HepG2 (cell line): ENCODE measurements around the gene ATG13. TPM values are rescaled to one million over a fixed set of nuclear protein-coding genes. Genes with fewer than 3 reads are reported as not detected.

Source experiments
- E2F1 ChIP-seq: sonication (generic); formaldehyde crosslinking; IDR thresholded peaks from 2 replicates; pipeline ENCODE4 v1.5.0; 2020; ENCODE audit warnings: missing genetic modification reagents
- ERF ChIP-seq: IDR thresholded peaks from 2 replicates; pipeline ENCODE4 v1.6.1; 2018; ENCODE audit warnings: missing biosample characterization, missing genetic modification reagents
- HCFC1 ChIP-seq: fragments of 150-350 bp; IDR thresholded peaks from 2 replicates; pipeline ENCODE4 v1.6.1; 2014; ENCODE audit warnings: low read depth, low read length
- JUN ChIP-seq: sonication (generic); formaldehyde crosslinking; IDR thresholded peaks from 2 replicates; pipeline ENCODE4 v1.4.0; 2020; ENCODE audit warnings: mild to moderate bottlenecking, missing genetic modification reagents
- JUND ChIP-seq: sonication (generic); formaldehyde crosslinking; IDR thresholded peaks from 2 replicates; pipeline ENCODE4 v1.8.0; 2022; ENCODE audit warnings: mild to moderate bottlenecking, missing genetic modification reagents
- NCOA5 ChIP-seq: sonication (generic); formaldehyde crosslinking; IDR thresholded peaks from 2 replicates; pipeline ENCODE4 v1.4.0; 2020; ENCODE audit warnings: missing genetic modification reagents
- NFE2L1 ChIP-seq: sonication (generic); formaldehyde crosslinking; IDR thresholded peaks from 2 replicates; pipeline ENCODE4 v1.4.0; 2020; ENCODE audit warnings: missing genetic modification reagents, mild to moderate bottlenecking, borderline replicate concordance
- RFX1 ChIP-seq: fragments of 450-650 bp; IDR thresholded peaks from 2 replicates; pipeline ENCODE4 v1.6.1; 2017
- SCMH1 ChIP-seq: sonication (generic); formaldehyde crosslinking; IDR thresholded peaks from 2 replicates; pipeline ENCODE4 v1.9.0; 2021; ENCODE audit warnings: missing genetic modification reagents, mild to moderate bottlenecking, borderline replicate concordance
- SIN3B ChIP-seq: fragments of 150-350 bp; IDR thresholded peaks from 2 replicates; pipeline ENCODE4 v1.6.1; 2014; ENCODE audit warnings: low read length
- TCF7 ChIP-seq: sonication (generic); IDR thresholded peaks from 2 replicates; pipeline ENCODE4 v1.6.1; 2016; ENCODE audit warnings: antibody characterized with exemption, low read depth
- ZHX1 ChIP-seq: sonication (generic); formaldehyde crosslinking; IDR thresholded peaks from 2 replicates; pipeline ENCODE4 v1.8.1; 2022; ENCODE audit warnings: low read depth, mild to moderate bottlenecking, missing genetic modification reagents
- ZNF143 ChIP-seq: sonication (generic); formaldehyde crosslinking; IDR thresholded peaks from 2 replicates; pipeline ENCODE4 v1.4.0; 2020; ENCODE audit warnings: missing genetic modification reagents
- ZNF230 ChIP-seq: sonication (generic); formaldehyde crosslinking; IDR thresholded peaks from 2 replicates; pipeline ENCODE4 v1.4.0; 2020; ENCODE audit warnings: mild to moderate bottlenecking, missing genetic modification reagents
- ZNF234 ChIP-seq: sonication (generic); formaldehyde crosslinking; conservative IDR thresholded peaks from 2 replicates; pipeline ENCODE4 v1.5.1; 2020; ENCODE audit warnings: mild to moderate bottlenecking, missing genetic modification reagents
- ZNF329 ChIP-seq: sonication (generic); formaldehyde crosslinking; IDR thresholded peaks from 2 replicates; pipeline ENCODE4 v1.9.0; 2021; ENCODE audit warnings: low read depth, mild to moderate bottlenecking, missing genetic modification reagents
- ZNF431 ChIP-seq: sonication (generic); formaldehyde crosslinking; IDR thresholded peaks from 2 replicates; pipeline ENCODE4 v1.9.0; 2022; ENCODE audit warnings: missing genetic modification reagents, low read depth, mild to moderate bottlenecking, borderline replicate concordance
- ZNF503 ChIP-seq: sonication (generic); formaldehyde crosslinking; IDR thresholded peaks from 2 replicates; pipeline ENCODE4 v1.4.0; 2020; ENCODE audit warnings: missing genetic modification reagents
- ZNF589 ChIP-seq: sonication (generic); formaldehyde crosslinking; conservative IDR thresholded peaks from 2 replicates; pipeline ENCODE4 v1.8.0; 2022; ENCODE audit warnings: mild to moderate bottlenecking, moderate library complexity, missing genetic modification reagents
- ZNF672 ChIP-seq: sonication (generic); formaldehyde crosslinking; IDR thresholded peaks from 2 replicates; pipeline ENCODE4 v1.8.1; 2022; ENCODE audit warnings: missing genetic modification reagents
- ZNF770 ChIP-seq: sonication (generic); formaldehyde crosslinking; IDR thresholded peaks from 2 replicates; pipeline ENCODE4 v1.5.0; 2020; ENCODE audit warnings: mild to moderate bottlenecking, missing genetic modification reagents
- ZNF777 ChIP-seq: sonication (generic); formaldehyde crosslinking; IDR thresholded peaks from 2 replicates; pipeline ENCODE4 v1.4.0; 2020; ENCODE audit warnings: missing genetic modification reagents
- polyA plus RNA-seq, 8 experiments: library from polyadenylated mRNA; depleted of rRNA in 3 of 8; stranded (reverse) in 7 of 8; unstranded in 1 of 8; fragments of >200 nt; fragmentation: Illumina TruSeq in 4 of 8; extraction: Trizol in 4 of 8; gene quantifications; 2 replicates each; pipeline versions ENCODE4 v1.2.1 to v1.2.3, GENCODE V29; 2011 to 2016; ENCODE audit warnings: low read depth in 4 of 8, missing spikeins in 1 of 8, mixed read lengths in 1 of 8; ENCODE audit not compliant: insufficient read depth in 1 of 8
- total RNA-seq, 5 experiments: library from RNA; depleted of rRNA; stranded (reverse); fragments of >200 nt; fragmentation: Illumina TruSeq; extraction: Trizol; gene quantifications; 2 replicates each; pipeline ENCODE4 v1.2.3, GENCODE V29; 2016; ENCODE audit warnings: low read depth in 1 of 5
- TF ChIP-seq, protein P1 (sequence below): sonication (generic); formaldehyde crosslinking; conservative IDR thresholded peaks from 2 replicates; pipeline ENCODE4 v1.5.0; 2020; ENCODE audit warnings: missing genetic modification reagents

ATG13 gene
- total and polyA plus RNA-seq, 2 of the 13 experiments (the other 11 are each of a cell fraction or from before 2014, with no cell fraction given) = 55.0 to 77.3 TPM

- no peak for TF ChIP-seq ZNF770 (CRISPR knock-in tag)
- TF ChIP-seq HCFC1 = no peak
- TF ChIP-seq, protein P1, sequence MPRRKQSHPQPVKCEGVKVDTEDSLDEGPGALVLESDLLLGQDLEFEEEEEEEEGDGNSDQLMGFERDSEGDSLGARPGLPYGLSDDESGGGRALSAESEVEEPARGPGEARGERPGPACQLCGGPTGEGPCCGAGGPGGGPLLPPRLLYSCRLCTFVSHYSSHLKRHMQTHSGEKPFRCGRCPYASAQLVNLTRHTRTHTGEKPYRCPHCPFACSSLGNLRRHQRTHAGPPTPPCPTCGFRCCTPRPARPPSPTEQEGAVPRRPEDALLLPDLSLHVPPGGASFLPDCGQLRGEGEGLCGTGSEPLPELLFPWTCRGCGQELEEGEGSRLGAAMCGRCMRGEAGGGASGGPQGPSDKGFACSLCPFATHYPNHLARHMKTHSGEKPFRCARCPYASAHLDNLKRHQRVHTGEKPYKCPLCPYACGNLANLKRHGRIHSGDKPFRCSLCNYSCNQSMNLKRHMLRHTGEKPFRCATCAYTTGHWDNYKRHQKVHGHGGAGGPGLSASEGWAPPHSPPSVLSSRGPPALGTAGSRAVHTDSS (CRISPR knock-in tag) = no peak
- TF ChIP-seq ZNF234 (CRISPR knock-in tag) = no peak
- peak; percentile 60; the same call in 1 of the 2 replicates for TF ChIP-seq ZNF143 (CRISPR knock-in tag)
- TF ChIP-seq E2F1 (CRISPR knock-in tag) = no peak
- peak; percentile 61 for TF ChIP-seq JUN (CRISPR knock-in tag)
- 0 out of 2 replicates have a peak, but pooled peaks have one; percentile 16 for TF ChIP-seq ZNF589 (CRISPR knock-in tag)
- TF ChIP-seq TCF7 = no peak
- TF ChIP-seq ZNF777 (CRISPR knock-in tag) = no peak
- TF ChIP-seq ZHX1 = peak; percentile 60
- peak; percentile 84 for TF ChIP-seq ZNF503 (CRISPR knock-in tag)
- peak; percentile 89; the same call in 1 of the 2 replicates for TF ChIP-seq ZNF230 (CRISPR knock-in tag)
- TF ChIP-seq ERF (CRISPR knock-in tag) = peak; percentile 87
- no peak for TF ChIP-seq RFX1
- peak; percentile 81; the same call in 1 of the 2 replicates for TF ChIP-seq JUND (CRISPR knock-in tag)
- TF ChIP-seq ZNF672 (CRISPR knock-in tag) = no peak
- no peak for TF ChIP-seq NCOA5 (CRISPR knock-in tag)
- TF ChIP-seq SIN3B = no peak
- TF ChIP-seq SCMH1 (CRISPR knock-in tag) = no peak
- TF ChIP-seq ZNF329 (CRISPR knock-in tag) = no peak
- TF ChIP-seq NFE2L1 = no peak
- TF ChIP-seq ZNF431 (CRISPR knock-in tag) = no peak
Observed at GRCh38 chr11:46719048-46719542, 101.7 kb downstream of the ATG13 start, which contains the start of gene F2 (continued).
